Activated T-cell treated with anti-CD3 and anti-CD28 coated beads for 4 hours (primary cell): ENCODE data around the gene RPE65.
"Not testable (repeated sequence)": the region's sequence is repeated elsewhere in the genome, so short reads cannot be mapped to it uniquely, and the experiment has no call there.

Experiments
- DNase-seq: peaks from one replicate; pipeline ENCODE4 v3.0.0-alpha.2; 2020

Gene RPE65

GRCh38 chr1:68449901-68450300, at the start of gene RPE65:
TSS of gene RPE65 (minus strand) at chr1:68449954. CDS start at chr1:68449905, 49 bp downstream.
- no peak for DNase-seq

GRCh38 chr1:68497358-68497698, 47.6 kb upstream of the RPE65 start:
- DNase-seq = no peak

- peak; percentile 53 for DNase-seq
Measured at GRCh38 chr1:68496680-68497357, 47.1 kb upstream of the RPE65 start, which contains the start of gene DEPDC1. TSS of gene DEPDC1 (minus strand) at chr1:68497082. CDS start at chr1:68496999, 83 bp downstream.

GRCh38 chr1:68495968-68496679, 46.4 kb upstream of the RPE65 start:
- no peak for DNase-seq

GRCh38 chr1:68495532-68495931, 45.8 kb upstream of the RPE65 start:
- DNase-seq = no peak

GRCh38 chr1:68493193-68493592, 43.4 kb upstream of the RPE65 start:
- DNase-seq = no peak

- not testable (repeated sequence) for DNase-seq
Measured at GRCh38 chr1:68492255-68492654, 42.5 kb upstream of the RPE65 start.

GRCh38 chr1:68490046-68490651, 40.4 kb upstream of the RPE65 start:
- DNase-seq = no peak

GRCh38 chr1:68485431-68486022, 35.8 kb upstream of the RPE65 start:
- DNase-seq = no peak

GRCh38 chr1:68484618-68485017, 34.9 kb upstream of the RPE65 start:
- no peak for DNase-seq

- no peak for DNase-seq
Measured at GRCh38 chr1:68481041-68481440, 31.3 kb upstream of the RPE65 start.

GRCh38 chr1:68479501-68479900, 29.7 kb upstream of the RPE65 start:
- no peak for DNase-seq

- no peak for DNase-seq
Measured at GRCh38 chr1:68478662-68479061, 28.9 kb upstream of the RPE65 start.

GRCh38 chr1:68476626-68477025, 26.9 kb upstream of the RPE65 start:
- DNase-seq = not testable (repeated sequence)

- DNase-seq = no peak
Measured at GRCh38 chr1:68473060-68473459, 23.3 kb upstream of the RPE65 start.

- DNase-seq = no peak
Measured at GRCh38 chr1:68470388-68470970, 20.7 kb upstream of the RPE65 start.

- DNase-seq = no peak
Measured at GRCh38 chr1:68464891-68465290, 15.1 kb upstream of the RPE65 start.

GRCh38 chr1:68460935-68461334, 11.2 kb upstream of the RPE65 start:
- no peak for DNase-seq

GRCh38 chr1:68459796-68460195, 10.0 kb upstream of the RPE65 start:
- no peak for DNase-seq

GRCh38 chr1:68459091-68459490, 9.3 kb upstream of the RPE65 start:
- DNase-seq = no peak

GRCh38 chr1:68456202-68456601, 6.4 kb upstream of the RPE65 start:
- DNase-seq = no peak

- DNase-seq = no peak
Measured at GRCh38 chr1:68454534-68454933, 4.8 kb upstream of the RPE65 start.

GRCh38 chr1:68453060-68453670, 3.4 kb upstream of the RPE65 start:
- no peak for DNase-seq
